Measurements from ENCODE around the gene SMIM9. TPM values are rescaled to one million over a fixed set of nuclear protein-coding genes. Genes with fewer than 3 reads are reported as not detected.

SMIM9 gene
- total and polyA plus RNA-seq, 9 of the 15 experiments (the other 6 are each of a cell fraction or from before 2014, with no cell fraction given): 0.08 TPM; not detected in 8

GRCh38 chrX:154873329-154873728, 38.9 kb upstream of the SMIM9 start:
- ChIA-PET CTCF (ENCODE audit: low intra/inter-chr PET ratio) (no interaction called here), POLR2A (no interaction called here)
- intact Hi-C loops (cut with micrococcal nuclease): no loop called here
- no peaks in the 10 kb centered on the region for H3K4me1 ChIP-seq (replicated peaks in 1 of 2; ENCODE audit: control insufficient read depth in 2 of 2, insufficient read depth in 2 of 2, low read length in 2 of 2)
- no peak overlapping the region for H3K4me3 ChIP-seq
- H3K27me3 ChIP-seq (ENCODE audit: control insufficient read depth in 2 of 2, insufficient read depth in 2 of 2, low read length in 2 of 2): no peaks in the 10 kb centered on the region
- H3K9ac ChIP-seq (ENCODE audit: insufficient read depth in 1 of 2, low read depth in 2 of 2, low read length in 2 of 2): no peak overlapping the region
- FAIRE-seq (no peak), ATAC-seq (no peak), DNase-seq (ENCODE audit: extremely low read depth in 1 of 4, low spot score in 3 of 4) (no peak)
- H3K9me1 ChIP-seq (ENCODE audit: control insufficient read depth, insufficient read depth, low read length): no peaks in the 10 kb centered on the region
- no TSS peak for BruUV-seq (replicated peaks)
- H3K27ac ChIP-seq (ENCODE audit: extremely low read depth, low read depth, low read length): no peak overlapping the region
- 14% methylated on average over 2 of the region's 2 CpGs for WGBS (ENCODE audit: insufficient coverage, low coverage, missing lambda C conversion rate)
- no peak overlapping the region for H3K4me2 ChIP-seq (ENCODE audit: insufficient read depth, low read length)
- TF ChIP-seq IRF9 (tag; IDR thresholded peaks at IDR 0.05) (no peak), ZNF12 (CRISPR knock-in tag; IDR thresholded peaks at IDR 0.05) (no peak), RAD51 (IDR thresholded peaks at IDR 0.05; ENCODE audit: borderline replicate concordance, low read depth) (no peak), TEAD4 (IDR thresholded peaks at IDR 0.05; ENCODE audit: low read length) (no peak), TEAD4 (CRISPR knock-in tag; IDR thresholded peaks at IDR 0.05; ENCODE audit: borderline replicate concordance) (no peak), MIER1 (IDR thresholded peaks at IDR 0.05; ENCODE audit: low read depth) (no peak), L3MBTL2 (IDR thresholded peaks at IDR 0.05) (no peak), TRIM24 (IDR thresholded peaks at IDR 0.05) (no peak), HMGN3 (IDR thresholded peaks at IDR 0.05; ENCODE audit: borderline replicate concordance, extremely low read depth, insufficient read length, low read depth, low read length) (no peak)
- H3K9me3 ChIP-seq (replicated peaks; ENCODE audit: control insufficient read depth, insufficient read depth, low read depth, low read length): no peaks in the 10 kb centered on the region
- in situ Hi-C loops (cut with MboI): no loop called here
- H2AFZ ChIP-seq (ENCODE audit: low read depth, low read length): no peak overlapping the region
- H4K20me1 ChIP-seq (replicated peaks; ENCODE audit: control insufficient read depth, insufficient read depth, low read length): no peaks in the 10 kb centered on the region
- H3K36me3 ChIP-seq (ENCODE audit: control insufficient read depth, insufficient read depth, low read length): no peaks in the 10 kb centered on the region
- no peaks in the 10 kb centered on the region for H3K79me2 ChIP-seq (ENCODE audit: control insufficient read depth, insufficient read depth, low read length)

All from K562 (cell line).